ENCODE data around the gene PRKN. TPM values are rescaled to one million over a fixed set of nuclear protein-coding genes. Genes with fewer than 3 reads are reported as not detected.

PRKN gene
- total RNA-seq, 1 experiment from 2014 or later: 2.0 TPM

DNA sequence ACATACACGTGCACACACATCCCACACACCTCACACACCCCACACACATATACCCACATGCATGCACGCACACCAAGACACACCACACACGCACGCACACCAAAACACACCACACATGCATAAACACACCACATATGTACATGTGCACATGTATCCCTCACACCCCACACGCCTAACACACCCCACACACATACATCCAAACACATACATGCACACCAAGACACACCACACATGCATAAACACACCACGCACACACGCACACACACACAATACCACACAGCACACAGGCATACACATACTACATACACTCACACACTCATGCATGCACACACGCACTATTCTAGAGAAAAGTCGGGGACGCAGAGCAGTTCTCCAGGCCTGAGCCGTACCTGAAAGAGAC lies 671.5 kb downstream of the PRKN start:
- Histone ChIP-seq H4K5ac (ENCODE audit: insufficient read length, low read depth, low read length) (no peak overlapping the region), H4K20me1 (ENCODE audit: control insufficient read depth, insufficient read depth, insufficient read length) (no peaks in the 10 kb centered on the region), H3K79me2 (ENCODE audit: insufficient read depth, low read length) (no peaks in the 10 kb centered on the region), H3K4me2 (ENCODE audit: insufficient read depth, insufficient read length, low read length) (no peak overlapping the region), H3K56ac (ENCODE audit: insufficient read length, low read depth, low read length) (no peak overlapping the region), H2BK15ac (ENCODE audit: low read depth, low read length) (no peak overlapping the region), H3K9me3 (ENCODE audit: control insufficient read depth, low read depth, low read length) (no peaks in the 10 kb centered on the region), H3K14ac (ENCODE audit: insufficient read depth, low read length) (no peak overlapping the region), H2BK12ac (ENCODE audit: insufficient read length, low read depth, low read length) (no peak overlapping the region), H3K23ac (ENCODE audit: insufficient read length, low read depth, low read length) (no peak overlapping the region), H3K27me3 (ENCODE audit: insufficient read depth, low read length) (no peaks in the 10 kb centered on the region), H3K18ac (ENCODE audit: insufficient read length, low read depth, low read length) (no peak overlapping the region), H3K23me2 (ENCODE audit: insufficient read length, low read depth, low read length, poor library complexity, severe bottlenecking) (no peaks in the 10 kb centered on the region), H3K79me1 (ENCODE audit: insufficient read depth, low read depth, low read length, poor library complexity, severe bottlenecking) (no peaks in the 10 kb centered on the region), H4K8ac (replicated peaks; ENCODE audit: insufficient read length, low read depth, low read length) (no peak overlapping the region), H3T11ph (ENCODE audit: low read length) (no peak overlapping the region), H2BK5ac (ENCODE audit: insufficient read length, low read length) (no peak overlapping the region), H3K4me1 (ENCODE audit: insufficient read depth, low read length) (no peaks in the 10 kb centered on the region), H3K27ac (ENCODE audit: insufficient read length, low read depth, low read length) (no peak overlapping the region), H2AK5ac (ENCODE audit: insufficient read length, low read length) (no peak overlapping the region), H2BK20ac (ENCODE audit: low read depth, low read length, poor library complexity, severe bottlenecking) (no peak overlapping the region), H3K9ac (ENCODE audit: extremely low read depth, insufficient read length, low read length) (no peak overlapping the region), H3K4ac (ENCODE audit: low read depth, low read length) (no peak overlapping the region), H2AFZ (ENCODE audit: low read length) (no peak overlapping the region), H2BK120ac (ENCODE audit: low read depth, low read length, poor library complexity, severe bottlenecking) (no peak overlapping the region), H4K91ac (ENCODE audit: insufficient read length, low read depth, low read length) (no peak overlapping the region)
- peak overlapping the region in 1 of 3 experiments; percentile 3; a peak in 3 of 7 replicates for H3K27ac Mint-ChIP-seq
- WGBS (ENCODE audit: extremely low coverage, insufficient read length, low lambda C conversion rate): no CpG with 5 or more reads among the region's 11 CpGs
- no peaks in the 10 kb centered on the region for H3K27me3 Mint-ChIP-seq (ENCODE audit: low read depth)
- TF ChIP-seq, protein P1, sequence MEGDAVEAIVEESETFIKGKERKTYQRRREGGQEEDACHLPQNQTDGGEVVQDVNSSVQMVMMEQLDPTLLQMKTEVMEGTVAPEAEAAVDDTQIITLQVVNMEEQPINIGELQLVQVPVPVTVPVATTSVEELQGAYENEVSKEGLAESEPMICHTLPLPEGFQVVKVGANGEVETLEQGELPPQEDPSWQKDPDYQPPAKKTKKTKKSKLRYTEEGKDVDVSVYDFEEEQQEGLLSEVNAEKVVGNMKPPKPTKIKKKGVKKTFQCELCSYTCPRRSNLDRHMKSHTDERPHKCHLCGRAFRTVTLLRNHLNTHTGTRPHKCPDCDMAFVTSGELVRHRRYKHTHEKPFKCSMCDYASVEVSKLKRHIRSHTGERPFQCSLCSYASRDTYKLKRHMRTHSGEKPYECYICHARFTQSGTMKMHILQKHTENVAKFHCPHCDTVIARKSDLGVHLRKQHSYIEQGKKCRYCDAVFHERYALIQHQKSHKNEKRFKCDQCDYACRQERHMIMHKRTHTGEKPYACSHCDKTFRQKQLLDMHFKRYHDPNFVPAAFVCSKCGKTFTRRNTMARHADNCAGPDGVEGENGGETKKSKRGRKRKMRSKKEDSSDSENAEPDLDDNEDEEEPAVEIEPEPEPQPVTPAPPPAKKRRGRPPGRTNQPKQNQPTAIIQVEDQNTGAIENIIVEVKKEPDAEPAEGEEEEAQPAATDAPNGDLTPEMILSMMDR (conservative IDR thresholded peaks at IDR 0.05): no peak
- no peaks in the 10 kb centered on the region for H3K36me3 Mint-ChIP-seq (ENCODE audit: insufficient read depth in 1 of 3, low read depth in 3 of 3)
- peaks cover 13 to 14% of the 10 kb centered on the region in 2 experiments for H3K4me1 Mint-ChIP-seq
- peaks cover 0 to 2% of the 10 kb centered on the region in 2 experiments; a peak in 1 of 5 replicates for H3K9me3 Mint-ChIP-seq
- DNase-seq: no peak
- H3K4me3 Mint-ChIP-seq: no peak overlapping the region; a peak in 2 of 5 replicates
